HG02885 (cell line): Measurements from ENCODE around the gene NLGN1.
"Not testable (repeated sequence)": the region's sequence is repeated elsewhere in the genome, so short reads cannot be mapped to it uniquely, and the experiment has no call there.

Experiments used
- ATAC-seq: cut with Tn5 transposase; IDR thresholded peaks from one replicate; pipeline ENCODE4 v1.9.1; 2021; ENCODE audit warnings: mild to moderate bottlenecking; ENCODE audit not compliant: unreplicated experiment, poor library complexity

The NLGN1 gene

DNA sequence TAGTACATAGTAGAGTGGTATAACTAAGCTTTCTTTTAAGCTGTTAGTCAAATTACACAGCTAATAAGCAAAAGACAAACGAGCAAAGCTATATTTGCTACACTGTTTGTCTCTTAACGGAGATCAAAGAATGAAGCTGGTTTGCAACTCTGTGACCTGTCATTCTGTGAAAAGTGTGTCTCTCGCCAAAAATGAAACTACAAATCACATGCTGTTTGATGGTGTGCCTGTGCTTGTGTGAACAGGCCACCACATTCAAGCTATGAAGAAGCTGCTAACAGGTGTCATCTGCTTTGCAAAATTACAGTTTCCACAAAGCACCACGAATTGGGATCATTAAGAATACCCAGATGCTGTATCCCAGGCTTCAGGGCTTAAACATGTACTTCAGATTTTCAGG is 793.8 kb downstream of the NLGN1 start:
- ATAC-seq: no peak

DNA sequence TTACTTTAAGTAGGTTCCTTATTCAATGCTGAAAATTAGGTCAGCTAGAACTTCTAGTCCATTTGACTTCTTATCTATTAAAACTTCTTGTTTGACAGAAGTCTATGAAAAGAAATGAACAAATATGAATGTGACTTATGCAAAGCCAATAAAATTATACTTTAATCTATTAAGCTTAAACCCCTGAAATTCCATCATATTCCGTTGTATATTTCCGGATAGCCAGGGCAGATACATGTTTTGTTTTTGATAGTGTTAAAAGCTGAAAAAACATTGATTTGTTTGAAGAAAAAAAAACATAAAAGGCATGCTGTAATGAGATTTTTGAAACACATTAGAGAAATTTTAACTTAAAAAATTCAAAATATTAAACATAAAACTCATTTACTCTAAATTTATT is 794.4 kb downstream of the NLGN1 start:
- ATAC-seq: no peak

- no peak for ATAC-seq
Observed at GRCh38 chr3:174192471-174192870, 794.9 kb downstream of the NLGN1 start.

DNA sequence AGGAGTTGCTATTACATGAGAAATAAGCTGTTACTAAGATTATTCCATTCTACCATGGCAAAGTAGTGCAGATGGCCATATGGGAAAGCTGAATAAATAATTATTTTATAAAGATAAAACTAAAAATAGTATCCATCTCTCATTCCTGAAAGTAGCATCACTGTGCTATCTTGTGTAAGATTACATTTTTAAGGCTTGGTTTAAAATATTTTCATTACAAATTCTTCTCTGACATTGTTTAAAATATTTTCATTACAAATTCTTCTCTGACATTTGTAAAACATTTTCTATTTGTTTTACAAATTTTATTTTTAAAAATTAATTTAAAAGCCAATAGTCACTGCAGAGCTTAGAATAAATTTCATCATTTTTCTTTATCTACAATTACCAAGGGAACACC is 796.1 kb downstream of the NLGN1 start:
- no peak for ATAC-seq

- ATAC-seq: no peak
Observed at GRCh38 chr3:174197416-174197815, 799.9 kb downstream of the NLGN1 start.

GRCh38 chr3:174198199-174198598 is 800.7 kb downstream of the NLGN1 start:
- no peak for ATAC-seq

DNA sequence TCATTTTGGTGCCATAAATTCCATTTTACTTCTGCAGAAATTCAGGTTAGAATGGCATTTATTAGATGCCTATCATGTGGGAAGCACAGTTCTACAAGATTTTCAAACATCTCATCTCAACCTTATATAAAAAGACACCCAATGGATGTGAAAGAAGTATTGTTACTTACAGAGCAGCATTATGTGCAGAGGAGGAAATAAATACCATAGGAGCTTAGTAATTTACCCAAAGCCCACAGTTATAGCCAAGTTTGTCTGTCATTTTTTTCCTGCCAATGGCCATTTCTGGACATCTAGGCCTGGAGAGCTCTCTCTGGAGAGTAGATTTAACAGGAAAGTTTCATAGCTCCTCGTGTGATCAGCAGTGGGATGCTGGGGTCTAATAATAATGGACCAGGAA is 802.2 kb downstream of the NLGN1 start:
- ATAC-seq: no peak

DNA sequence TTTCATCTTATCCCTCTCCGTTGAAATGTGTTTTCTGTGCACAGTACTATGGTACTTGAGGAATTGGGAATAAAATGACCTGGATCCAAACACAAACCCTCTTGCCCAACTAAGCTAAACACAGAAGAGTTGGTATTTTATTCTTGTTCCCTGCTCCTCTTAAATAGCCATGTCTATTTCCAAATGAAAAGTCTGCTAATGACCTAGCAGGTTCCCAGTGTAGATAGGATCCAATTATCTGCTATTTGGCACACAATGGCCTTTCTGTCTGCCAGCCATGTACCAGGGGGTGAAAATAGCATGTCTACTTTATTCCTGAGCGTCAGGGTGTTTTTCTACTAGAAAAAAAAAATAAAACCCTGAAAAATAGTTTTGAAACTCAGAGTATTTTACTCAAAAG is 804.6 kb downstream of the NLGN1 start:
- no peak for ATAC-seq

DNA sequence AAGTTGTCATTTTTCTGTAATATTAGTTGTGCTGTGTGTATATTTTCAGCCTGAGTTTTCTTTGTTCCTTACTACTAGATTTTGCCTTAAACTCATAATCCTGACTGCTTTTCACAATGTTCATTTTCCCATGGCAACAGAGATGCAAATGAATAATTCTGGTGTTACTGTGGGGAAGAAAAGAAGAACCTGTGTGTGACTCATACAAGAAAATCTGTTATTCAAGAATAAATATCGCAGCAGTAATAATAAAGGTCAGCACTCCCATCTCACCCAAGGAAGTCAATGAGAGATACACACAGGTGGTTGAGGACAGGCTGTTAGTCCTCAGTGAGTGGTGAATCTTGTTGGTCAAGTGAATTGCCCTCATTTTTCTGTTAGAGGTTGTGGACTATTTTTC is 805.0 kb downstream of the NLGN1 start:
- ATAC-seq: no peak

DNA sequence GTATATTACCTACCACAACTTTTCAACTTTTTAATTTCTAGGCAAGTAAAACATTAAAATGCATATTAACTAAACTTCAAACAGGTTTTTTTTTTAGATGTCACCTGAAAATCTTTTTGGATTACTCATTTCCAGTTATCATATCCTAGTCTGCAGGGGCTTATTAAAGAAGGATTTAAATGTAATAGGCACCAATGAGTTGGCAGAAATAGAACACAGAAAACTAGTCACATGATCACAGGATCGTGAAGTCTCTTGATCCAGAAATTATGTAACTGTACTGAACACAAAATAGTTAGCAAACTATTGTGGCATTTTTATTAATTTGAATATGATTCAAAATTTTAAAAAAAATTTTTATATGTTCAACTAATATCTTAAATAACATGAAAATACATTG is 807.2 kb downstream of the NLGN1 start:
- no peak for ATAC-seq

DNA sequence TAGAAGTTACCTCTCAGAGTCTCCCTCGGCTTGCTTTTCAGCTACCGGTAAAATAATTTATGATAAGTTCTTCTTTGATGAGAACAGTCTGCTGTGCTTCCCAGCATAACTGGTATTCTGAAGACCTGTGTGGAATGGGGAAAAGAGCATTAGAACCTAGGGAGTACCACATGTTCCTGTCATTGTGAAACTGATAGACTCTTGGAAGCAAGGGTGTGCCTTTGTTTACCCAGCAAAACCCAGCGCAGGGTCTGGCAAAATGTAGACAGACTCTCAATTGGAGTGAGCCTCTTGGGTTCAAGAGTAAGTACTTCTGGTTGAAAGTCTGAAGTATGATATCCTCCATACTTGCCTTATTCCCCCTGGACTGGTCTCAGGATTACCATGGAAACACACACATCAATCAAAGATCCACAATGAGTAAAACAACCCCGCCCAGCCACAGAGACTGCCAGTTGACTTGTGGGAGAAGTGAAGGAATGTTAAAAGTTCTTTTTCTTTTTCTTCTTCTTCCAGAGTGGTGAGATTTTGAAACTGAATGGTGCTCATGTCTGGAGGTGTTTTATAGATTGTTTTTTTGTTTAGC is 809.2 kb downstream of the NLGN1 start:
- ATAC-seq: no peak

- ATAC-seq: no peak
Observed at GRCh38 chr3:174208161-174208560, 810.6 kb downstream of the NLGN1 start.

- ATAC-seq: not testable (repeated sequence)
Observed at GRCh38 chr3:174211896-174212295, 814.4 kb downstream of the NLGN1 start.

DNA sequence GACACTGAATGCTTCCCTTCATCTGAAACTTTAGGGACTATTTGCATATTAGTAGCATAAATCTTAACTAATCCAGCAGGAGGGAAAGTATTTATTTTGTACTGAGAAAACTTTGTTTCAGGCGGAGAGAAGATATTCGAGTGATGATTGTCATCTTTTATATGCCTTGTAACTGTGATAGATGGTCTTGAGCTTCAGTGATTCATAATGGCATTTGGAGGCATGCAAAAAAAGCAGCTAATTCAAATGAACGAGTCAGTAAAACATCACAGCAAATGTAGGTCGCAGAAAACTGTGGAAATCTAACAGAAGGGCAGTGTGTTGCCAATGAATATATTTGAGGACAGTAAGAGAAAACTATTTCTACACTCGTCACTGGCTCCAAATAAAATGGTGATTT is 817.9 kb downstream of the NLGN1 start:
- ATAC-seq: no peak

DNA sequence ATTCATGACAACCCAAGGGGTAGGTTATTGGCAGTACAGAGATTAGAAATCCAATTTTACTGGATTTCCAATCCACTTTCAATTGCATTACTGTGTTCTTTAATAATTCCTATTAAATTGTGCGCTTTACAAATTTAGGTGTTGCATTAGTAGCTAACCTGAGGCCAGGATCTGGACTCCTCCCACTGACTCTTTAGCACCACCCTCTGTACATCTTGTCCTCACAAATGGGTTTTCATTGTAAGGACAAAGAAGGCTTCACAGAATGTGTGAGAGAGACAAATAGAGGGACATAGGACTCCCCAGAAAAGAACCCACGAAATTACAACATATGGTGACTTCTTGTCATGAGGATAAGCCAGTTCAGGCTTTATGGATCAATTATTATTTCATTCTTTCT is 818.5 kb downstream of the NLGN1 start:
- ATAC-seq: no peak

- no peak for ATAC-seq
Observed at GRCh38 chr3:174216946-174217718, 819.6 kb downstream of the NLGN1 start.

DNA sequence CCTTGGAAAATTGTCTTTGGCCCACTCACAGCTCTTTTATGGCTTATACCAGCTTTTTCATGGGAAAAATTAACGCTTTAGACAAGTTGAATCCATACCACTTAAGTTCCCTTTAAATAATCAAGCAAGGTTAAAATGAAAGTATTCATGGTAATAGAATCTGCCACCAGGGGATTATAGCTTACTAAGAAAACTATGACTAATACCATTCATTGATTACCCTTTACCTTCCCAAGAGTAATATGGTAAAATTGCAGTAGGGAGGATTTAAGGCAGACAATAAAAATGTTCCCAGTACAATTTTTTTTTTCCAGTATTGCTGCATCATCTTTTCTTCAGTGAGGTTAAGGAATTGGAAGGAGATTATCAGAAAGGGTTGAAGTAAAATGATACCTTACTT is 820.5 kb downstream of the NLGN1 start:
- no peak for ATAC-seq

DNA sequence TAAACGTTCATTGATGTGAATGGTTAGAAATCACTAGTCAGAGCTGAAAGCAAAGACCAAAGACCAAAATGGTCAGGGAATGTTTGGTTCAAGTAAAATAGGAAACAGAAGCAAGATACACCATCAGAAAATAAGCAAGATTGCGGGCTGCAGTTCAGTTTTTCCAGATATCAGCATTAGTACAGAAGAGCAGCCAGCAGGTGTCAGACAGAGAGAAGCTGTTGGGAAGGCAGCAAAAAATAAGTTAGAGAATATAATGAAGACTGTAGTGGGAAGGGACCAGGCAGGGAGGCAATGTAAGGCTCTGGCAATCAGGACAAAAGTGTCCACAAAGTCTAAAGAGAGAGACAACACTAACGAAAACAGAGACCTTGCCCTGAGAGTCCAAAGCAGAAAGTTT is 822.2 kb downstream of the NLGN1 start:
- no peak for ATAC-seq

DNA sequence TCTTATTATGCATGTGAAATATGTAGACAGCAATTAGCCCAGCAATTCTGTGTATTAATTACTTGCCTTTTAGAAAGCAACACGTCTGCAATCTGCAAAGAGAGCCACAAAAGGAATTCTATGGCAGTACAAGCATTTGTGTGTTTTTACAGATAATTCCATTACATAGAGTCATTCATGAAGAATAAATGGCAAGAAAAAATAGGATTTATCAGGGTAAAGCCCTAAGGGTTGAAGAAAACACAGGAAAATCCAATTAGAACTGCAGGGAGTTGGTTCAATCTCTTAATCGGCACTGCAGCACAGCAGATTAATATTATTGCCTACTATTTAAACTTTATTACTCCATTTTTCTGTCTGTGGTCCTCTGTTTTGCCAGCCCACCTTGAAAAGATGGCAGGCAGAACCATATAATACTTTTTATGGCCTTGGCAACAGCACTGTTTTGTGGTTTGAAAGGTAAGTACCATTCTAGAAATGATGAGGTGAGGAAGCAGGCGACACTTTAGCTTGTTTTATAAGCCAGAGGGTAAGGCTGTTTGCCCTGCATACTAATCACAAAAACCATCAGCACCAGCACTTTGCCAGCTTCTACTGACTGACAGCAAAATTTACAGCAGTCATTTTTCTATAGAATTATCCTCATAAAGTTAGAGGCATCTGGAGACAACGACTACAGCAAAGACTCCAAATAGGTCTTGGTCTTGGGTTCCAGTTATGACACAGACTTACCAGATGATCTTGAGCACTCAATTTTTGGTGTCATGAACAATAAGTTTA is 823.4 kb downstream of the NLGN1 start:
- no peak for ATAC-seq

- no peak for ATAC-seq
Observed at GRCh38 chr3:174223042-174223441, 825.5 kb downstream of the NLGN1 start.

DNA sequence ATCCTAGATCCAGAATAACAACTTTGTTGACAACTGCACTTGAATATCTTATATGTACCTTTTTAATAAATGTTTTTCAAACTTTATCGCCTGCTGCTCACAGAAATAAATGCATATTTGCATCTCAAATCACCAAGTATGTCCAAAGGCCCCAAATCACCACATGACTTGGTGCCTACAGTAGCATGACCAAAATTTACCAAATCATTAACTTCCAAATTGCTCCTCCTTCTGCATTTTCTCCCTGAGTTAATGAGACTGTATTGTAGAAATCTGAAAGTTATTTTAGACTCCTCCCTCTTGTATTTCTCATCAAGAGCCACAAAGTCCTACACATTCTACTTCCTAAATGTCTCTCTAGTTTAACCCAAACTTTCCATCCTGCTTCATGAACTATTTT is 826.1 kb downstream of the NLGN1 start:
- ATAC-seq: no peak
